Natural killer cell treated with Interleukin-12 subunit alpha and Interleukin-12 subunit beta and Interleukin-15 and Interleukin-18, amount 100 ng/mL, for 72 hours (primary cell): ENCODE data around the gene OR2D2. TPM values are rescaled to one million over a fixed set of nuclear protein-coding genes. Genes with fewer than 3 reads are reported as not detected.
A peak's percentile ranks its signal among the peaks of the same experiment; 100 is the strongest.

Experiments
- ATAC-seq, 2 donors: fragments of 150-1000 bp; cut with Tn5 transposase in 1 of 2; sonication (Bioruptor Pico), chemical (Tn5 transposase) in 1 of 2; 2 replicates each; pipeline ENCODE4 v1.10.0; 2021
- DNase-seq: peaks from one replicate; pipeline ENCODE4 v3.0.0; 2022; ENCODE audit warnings: low spot score
- H3K27ac Mint-ChIP-seq, 2 donors: 1 replicate in 1 of 2; 2 replicates in 1 of 2; pipeline ENCODE4 v1.8.0; 2022; ENCODE audit warnings: mixed read lengths in 2 of 2, mild to moderate bottlenecking in 1 of 2, moderate library complexity in 1 of 2
- H3K27me3 Mint-ChIP-seq, 2 donors: 1 replicate in 1 of 2; 2 replicates in 1 of 2; pipeline ENCODE4 v1.8.0; 2022; ENCODE audit warnings: mixed read lengths in 2 of 2
- H3K36me3 Mint-ChIP-seq: one replicate; pipeline ENCODE4 v1.8.0; 2022; ENCODE audit warnings: mixed read lengths
- H3K4me1 Mint-ChIP-seq, 2 donors: 1 replicate in 1 of 2; 2 replicates in 1 of 2; pipeline ENCODE4 v1.8.0; 2022; ENCODE audit warnings: low read depth in 2 of 2, mixed read lengths in 2 of 2, mild to moderate bottlenecking in 1 of 2
- H3K4me3 Mint-ChIP-seq: one replicate; pipeline ENCODE4 v1.8.0; 2022; ENCODE audit warnings: mixed read lengths
- H3K9me3 Mint-ChIP-seq: 2 replicates; pipeline ENCODE4 v1.8.0; 2022; ENCODE audit warnings: mixed read lengths
- total RNA-seq, 2 donors: library from RNA; stranded (reverse); gene quantifications; one replicate each; pipeline ENCODE4 v1.2.3, GENCODE V29; 2022

OR2D2 gene
- total RNA-seq = not detected

GRCh38 chr11:6892400-6892799 is at the start of gene OR2D2:
OR2D2 (minus strand) TSS chr11:6892500; CDS start chr11:6892500, 0 bp downstream.
- Mint-ChIP-seq H3K4me3 (no peak within 1 kb of the TSS), H3K9me3 (no peaks in the 10 kb centered on the region), H3K36me3 (no peaks in the 10 kb centered on the region), H3K4me1 (no peaks in the 10 kb centered on the region), H3K27ac (no peak within 1 kb of the TSS), H3K27me3 (peaks cover 13% of the 10 kb centered on the region in 2 donors)
- DNase-seq (no peak), ATAC-seq (no peak)

DNA sequence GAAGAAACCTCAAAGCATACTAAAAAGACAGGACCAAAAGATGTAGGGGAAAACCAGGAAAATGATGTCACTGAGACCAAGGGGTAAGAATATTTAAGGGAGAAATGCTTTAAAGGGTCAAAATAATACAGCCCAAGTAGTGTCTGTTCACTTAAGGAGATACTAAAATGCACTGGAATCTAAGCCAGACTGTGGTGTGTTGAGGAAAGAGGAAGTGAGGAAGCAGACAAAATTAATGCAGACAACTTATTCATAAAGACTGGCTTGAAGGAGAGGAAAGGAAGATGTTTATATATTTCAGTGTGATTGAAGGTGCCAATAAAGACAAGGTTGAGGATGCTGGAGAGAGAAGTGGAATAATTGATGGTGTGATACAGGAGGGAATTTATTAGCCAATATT is 49.7 kb upstream of the OR2D2 start:
- no peak for ATAC-seq
- no peaks in the 10 kb centered on the region for H3K4me1 Mint-ChIP-seq
- H3K4me3 Mint-ChIP-seq = no peak overlapping the region

GRCh38 chr11:6932145-6932544 is 39.8 kb upstream of the OR2D2 start:
- Mint-ChIP-seq H3K36me3 (no peaks in the 10 kb centered on the region), H3K4me1 (peaks cover 6 to 8% of the 10 kb centered on the region in 2 donors), H3K4me3 (no peak overlapping the region), H3K9me3 (no peaks in the 10 kb centered on the region), H3K27ac (no peak overlapping the region), H3K27me3 (peaks cover 20 to 26% of the 10 kb centered on the region in 2 donors)
- DNase-seq (no peak), ATAC-seq (no peak)

More for the DNA sequence above, 49.7 kb upstream of the OR2D2 start:
- peaks cover 2% of the 10 kb centered on the region for H3K9me3 Mint-ChIP-seq
- peaks cover 0 to 13% of the 10 kb centered on the region in 2 donors for H3K27me3 Mint-ChIP-seq
- H3K27ac Mint-ChIP-seq = no peak overlapping the region
- DNase-seq = no peak
- no peaks in the 10 kb centered on the region for H3K36me3 Mint-ChIP-seq

- no peak for DNase-seq
- no peaks in the 10 kb centered on the region for H3K9me3 Mint-ChIP-seq
- H3K27me3 Mint-ChIP-seq = peaks cover 21 to 26% of the 10 kb centered on the region in 2 donors
- no peak overlapping the region for H3K4me3 Mint-ChIP-seq
- H3K36me3 Mint-ChIP-seq = no peaks in the 10 kb centered on the region
- no peak for ATAC-seq
- peaks cover 6 to 8% of the 10 kb centered on the region in 2 donors for H3K4me1 Mint-ChIP-seq
- H3K27ac Mint-ChIP-seq = no peak overlapping the region
Observed at GRCh38 chr11:6931146-6931713, 38.9 kb upstream of the OR2D2 start.

DNA sequence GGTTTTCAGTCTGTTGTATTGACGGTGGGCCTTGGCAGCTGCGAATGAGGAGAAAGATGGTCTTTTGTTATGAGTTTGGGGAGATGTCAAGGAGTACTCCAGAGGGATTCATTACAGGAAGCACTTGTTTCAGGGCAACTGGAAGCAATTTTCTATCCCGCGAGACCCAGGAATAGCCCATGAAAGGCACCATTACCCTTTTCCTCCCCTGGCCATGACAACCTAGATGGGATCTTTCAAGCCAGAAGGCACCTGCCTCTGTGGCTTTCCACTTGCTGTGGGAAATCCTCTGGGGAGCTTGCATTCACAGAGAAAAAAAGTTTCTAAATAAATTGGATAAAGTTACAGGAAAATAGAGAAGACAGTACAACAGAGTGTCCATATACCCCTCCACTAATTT is 36.6 kb upstream of the OR2D2 start:
- Mint-ChIP-seq H3K4me1 (peaks cover 10 to 16% of the 10 kb centered on the region in 2 donors), H3K9me3 (peaks cover 2% of the 10 kb centered on the region), H3K27ac (no peak overlapping the region), H3K36me3 (peaks cover 5% of the 10 kb centered on the region), H3K4me3 (no peak overlapping the region), H3K27me3 (peaks cover 34 to 38% of the 10 kb centered on the region in 2 donors)
- ATAC-seq (no peak), DNase-seq (no peak)

- peaks cover 2% of the 10 kb centered on the region for H3K9me3 Mint-ChIP-seq
- no peak overlapping the region for H3K27ac Mint-ChIP-seq
- no peak for DNase-seq
- no peak for ATAC-seq
- H3K4me1 Mint-ChIP-seq = peaks cover 10 to 16% of the 10 kb centered on the region in 2 donors
- peaks cover 5% of the 10 kb centered on the region for H3K36me3 Mint-ChIP-seq
- H3K4me3 Mint-ChIP-seq = peak overlapping the region; percentile 50
- peaks cover 32 to 54% of the 10 kb centered on the region in 2 donors for H3K27me3 Mint-ChIP-seq
Observed at GRCh38 chr11:6927030-6927617, 34.8 kb upstream of the OR2D2 start.

DNA sequence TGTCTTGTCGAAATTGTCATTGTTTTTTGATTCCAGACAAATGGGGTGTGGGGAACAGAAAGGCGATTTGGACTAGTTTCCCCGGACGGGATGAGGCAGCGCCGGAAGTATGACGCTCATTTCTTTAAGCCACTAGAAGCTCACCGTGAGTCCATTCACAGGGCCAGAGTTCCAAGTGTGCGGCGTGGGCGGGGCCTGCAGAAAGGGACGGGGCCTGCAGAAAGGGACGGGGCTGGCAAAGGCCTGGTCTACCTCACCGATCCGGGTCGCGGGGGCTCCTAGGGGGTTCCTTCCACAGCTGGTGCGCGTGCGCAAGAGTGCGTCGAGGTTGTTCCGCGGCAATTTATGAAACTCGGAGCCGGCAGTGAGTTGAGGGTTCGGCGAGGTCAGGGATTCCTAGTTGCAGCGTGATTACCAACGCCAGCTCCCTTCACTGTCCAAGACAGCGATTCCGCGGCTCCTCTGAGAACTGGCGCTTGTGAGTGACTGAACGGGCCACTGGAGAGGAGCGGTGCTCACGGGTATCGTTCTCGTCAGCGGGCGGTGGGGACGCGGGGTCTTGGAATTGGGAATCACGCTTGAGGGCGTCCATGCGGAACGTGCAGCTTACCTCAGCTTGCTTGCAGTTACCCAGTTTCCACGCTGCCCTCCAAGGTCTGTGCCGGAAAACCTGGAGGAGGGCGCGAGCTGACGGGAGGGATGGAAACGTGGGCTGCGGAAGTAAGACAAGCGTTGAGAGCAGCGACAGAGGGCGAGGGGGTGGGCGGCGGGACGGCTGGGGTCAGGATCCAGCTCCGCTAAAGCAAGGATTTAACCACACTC is 34.1 kb upstream of the OR2D2 start, which contains the start of gene ZNF215:
TSS of gene ZNF215 (plus strand) at position 219 of the 822 bp plus-strand sequence. CDS start 5,847 bp downstream, outside the sequence.
- DNase-seq (no peak), ATAC-seq (peak; percentile 70 to 83)
- peaks cover 10 to 16% of the 10 kb centered on the region in 2 donors for H3K4me1 Mint-ChIP-seq
- peak within 1 kb of the TSS in 1 of 2 donors; percentile 2 for H3K27ac Mint-ChIP-seq
- H3K4me3 Mint-ChIP-seq = peak within 1 kb of the TSS; percentile 50
- H3K36me3 Mint-ChIP-seq = peaks cover 5% of the 10 kb centered on the region
- peaks cover 6% of the 10 kb centered on the region for H3K9me3 Mint-ChIP-seq
- H3K27me3 Mint-ChIP-seq = peaks cover 35 to 59% of the 10 kb centered on the region in 2 donors

DNA sequence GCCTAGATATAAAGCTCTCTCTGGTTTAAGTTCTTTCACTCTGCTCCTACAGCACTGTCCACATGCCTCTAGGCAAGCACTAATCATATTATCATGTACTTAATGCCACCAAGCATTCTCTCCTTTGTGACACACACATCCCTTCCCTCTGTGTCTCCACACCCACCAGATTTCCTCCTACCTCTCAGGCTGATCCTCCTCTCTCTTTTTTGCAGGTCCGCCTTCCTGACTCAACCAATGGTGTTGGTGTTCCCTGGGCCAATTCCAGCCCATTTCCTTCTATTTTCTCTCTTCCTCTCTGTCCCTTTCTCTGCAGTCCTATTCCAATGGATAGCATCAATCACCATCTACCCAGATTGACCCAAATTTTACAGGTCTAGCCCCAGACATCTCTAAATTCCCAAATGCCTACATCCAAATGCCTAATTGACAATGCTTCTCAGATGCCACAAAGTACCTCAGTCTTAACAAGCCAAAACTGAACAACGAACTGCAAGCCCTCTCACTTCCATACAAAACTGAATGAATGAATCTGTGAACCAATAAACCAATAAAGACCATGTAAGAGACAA is 33.4 kb upstream of the OR2D2 start:
- ATAC-seq = no peak
- no peak for DNase-seq
- peak overlapping the region in 1 of 2 donors; percentile 2 for H3K27ac Mint-ChIP-seq
- H3K4me3 Mint-ChIP-seq = peak overlapping the region; percentile 50
- H3K4me1 Mint-ChIP-seq = peaks cover 10 to 16% of the 10 kb centered on the region in 2 donors
- H3K9me3 Mint-ChIP-seq = peaks cover 10% of the 10 kb centered on the region
- H3K27me3 Mint-ChIP-seq = peaks cover 41 to 63% of the 10 kb centered on the region in 2 donors
- peaks cover 5% of the 10 kb centered on the region for H3K36me3 Mint-ChIP-seq

DNA sequence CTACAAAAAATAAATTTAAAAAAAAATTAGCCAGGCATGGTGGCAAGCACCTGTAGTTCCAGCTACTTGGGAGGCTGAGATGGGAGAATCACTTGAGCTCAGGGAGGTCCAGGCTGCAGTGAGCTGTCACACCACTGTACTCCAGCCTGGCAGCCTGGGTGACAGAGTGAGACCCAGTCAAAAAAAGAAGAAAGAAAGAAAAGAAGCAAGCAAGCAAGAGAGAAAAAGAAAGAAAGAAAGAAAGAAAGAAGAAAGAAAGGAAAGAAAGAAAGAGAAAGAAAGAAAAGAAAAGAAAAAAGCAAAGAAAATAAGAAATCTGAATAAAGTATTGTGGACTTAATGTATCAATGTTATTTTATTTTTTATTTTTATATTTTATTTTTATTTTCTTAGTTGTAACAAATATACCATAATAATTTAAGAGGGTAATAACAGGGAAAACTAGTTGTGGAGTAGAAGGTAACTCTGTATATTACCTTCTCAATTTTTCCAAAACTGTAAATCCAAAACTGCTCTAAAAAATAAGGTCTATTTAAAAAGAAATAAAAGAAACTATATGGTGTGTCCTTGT is 32.8 kb upstream of the OR2D2 start:
- DNase-seq = no peak
- no peak overlapping the region for H3K27ac Mint-ChIP-seq
- H3K9me3 Mint-ChIP-seq = peaks cover 10% of the 10 kb centered on the region
- H3K4me3 Mint-ChIP-seq = no peak overlapping the region
- no peak for ATAC-seq
- peaks cover 10 to 16% of the 10 kb centered on the region in 2 donors for H3K4me1 Mint-ChIP-seq
- peaks cover 37 to 63% of the 10 kb centered on the region in 2 donors for H3K27me3 Mint-ChIP-seq
- peaks cover 5% of the 10 kb centered on the region for H3K36me3 Mint-ChIP-seq

DNA sequence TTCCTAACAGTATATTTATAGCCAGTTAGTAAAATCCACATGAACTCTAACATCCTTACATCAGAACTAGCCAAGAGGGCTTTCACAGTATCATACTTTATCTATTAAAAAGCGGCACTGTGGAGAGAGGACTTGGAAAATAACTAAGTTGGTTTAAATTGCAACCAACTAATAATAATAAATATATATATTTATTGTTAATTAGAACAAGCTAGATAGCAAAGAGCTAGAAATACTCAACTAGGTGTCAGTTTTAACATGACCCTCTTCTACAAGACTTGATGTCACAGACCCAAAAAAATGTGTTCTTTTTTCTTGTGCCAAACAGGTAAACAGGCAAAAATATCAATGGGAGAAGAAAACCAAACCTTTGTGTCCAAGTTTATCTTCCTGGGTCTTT is 28.4 kb upstream of the OR2D2 start, which contains the start of gene OR2D3:
TSS of gene OR2D3 (plus strand) at position 301 of the 400 bp plus-strand sequence. CDS start at position 301, 0 bp downstream.
- peaks cover 7% of the 10 kb centered on the region for H3K9me3 Mint-ChIP-seq
- H3K27me3 Mint-ChIP-seq = peaks cover 21 to 50% of the 10 kb centered on the region in 2 donors
- peaks cover under 1% of the 10 kb centered on the region for H3K36me3 Mint-ChIP-seq
- H3K27ac Mint-ChIP-seq = no peak within 1 kb of the TSS
- ATAC-seq (no peak), DNase-seq (no peak)
- H3K4me1 Mint-ChIP-seq = peaks cover 0 to 2% of the 10 kb centered on the region in 2 donors
- H3K4me3 Mint-ChIP-seq = no peak within 1 kb of the TSS

DNA sequence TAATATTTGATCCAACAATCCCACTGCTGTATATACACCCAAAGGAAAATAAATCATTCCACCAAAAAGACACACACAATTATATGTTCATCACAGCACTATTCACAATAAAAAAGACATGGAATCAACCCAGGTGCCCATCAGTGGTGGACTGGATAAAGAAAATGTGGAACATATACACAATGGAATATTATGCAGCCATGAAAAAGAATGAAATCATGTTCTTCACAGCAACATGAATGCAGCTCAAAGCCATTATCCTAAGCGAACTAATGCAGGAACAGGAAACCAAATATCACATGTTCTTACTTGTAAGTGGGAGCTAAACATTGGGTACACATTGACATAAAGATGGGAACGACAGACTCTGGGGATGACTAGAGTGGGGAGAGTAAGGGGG is 27.4 kb upstream of the OR2D2 start:
- DNase-seq (no peak), ATAC-seq (no peak)
- H3K36me3 Mint-ChIP-seq = no peaks in the 10 kb centered on the region
- H3K4me1 Mint-ChIP-seq = no peaks in the 10 kb centered on the region
- peaks cover 16 to 40% of the 10 kb centered on the region in 2 donors for H3K27me3 Mint-ChIP-seq
- no peak overlapping the region for H3K27ac Mint-ChIP-seq
- no peak overlapping the region for H3K4me3 Mint-ChIP-seq
- H3K9me3 Mint-ChIP-seq = peaks cover 7% of the 10 kb centered on the region

GRCh38 chr11:6911948-6912347 is 19.6 kb upstream of the OR2D2 start:
- ATAC-seq (no peak), DNase-seq (no peak)
- Mint-ChIP-seq H3K27me3 (no peaks in the 10 kb centered on the region), H3K36me3 (no peaks in the 10 kb centered on the region), H3K4me1 (no peaks in the 10 kb centered on the region), H3K9me3 (no peaks in the 10 kb centered on the region), H3K27ac (no peak overlapping the region), H3K4me3 (no peak overlapping the region)

DNA sequence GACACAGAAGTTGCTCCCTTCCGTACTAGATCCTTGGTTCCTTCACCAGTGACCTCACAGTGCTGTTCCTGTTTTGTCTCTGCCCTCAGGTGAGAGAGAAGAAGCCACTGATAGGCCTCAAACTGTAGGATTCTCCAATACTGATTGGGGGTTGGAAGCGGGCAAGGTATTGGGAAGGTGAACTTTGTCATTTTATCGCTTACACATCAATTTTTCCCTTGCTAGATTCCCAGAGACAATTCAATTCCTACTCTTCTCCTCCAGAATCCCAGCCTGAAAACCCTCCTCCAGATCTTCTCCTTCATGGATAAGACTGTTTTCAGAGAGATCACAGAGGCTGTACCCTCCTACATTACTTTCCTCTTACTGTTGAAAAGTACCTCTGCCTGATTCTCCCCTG is 19.1 kb upstream of the OR2D2 start:
- Mint-ChIP-seq H3K4me3 (no peak overlapping the region), H3K27me3 (no peaks in the 10 kb centered on the region), H3K9me3 (no peaks in the 10 kb centered on the region), H3K27ac (no peak overlapping the region), H3K4me1 (no peaks in the 10 kb centered on the region), H3K36me3 (no peaks in the 10 kb centered on the region)
- DNase-seq = no peak
- ATAC-seq = no peak
